Measurements from ENCODE around the gene OR2L8. TPM values are rescaled to one million over a fixed set of nuclear protein-coding genes. Genes with fewer than 3 reads are reported as not detected.

The OR2L8 gene
- total RNA-seq, 1 donor from 2014 or later = not detected

DNA sequence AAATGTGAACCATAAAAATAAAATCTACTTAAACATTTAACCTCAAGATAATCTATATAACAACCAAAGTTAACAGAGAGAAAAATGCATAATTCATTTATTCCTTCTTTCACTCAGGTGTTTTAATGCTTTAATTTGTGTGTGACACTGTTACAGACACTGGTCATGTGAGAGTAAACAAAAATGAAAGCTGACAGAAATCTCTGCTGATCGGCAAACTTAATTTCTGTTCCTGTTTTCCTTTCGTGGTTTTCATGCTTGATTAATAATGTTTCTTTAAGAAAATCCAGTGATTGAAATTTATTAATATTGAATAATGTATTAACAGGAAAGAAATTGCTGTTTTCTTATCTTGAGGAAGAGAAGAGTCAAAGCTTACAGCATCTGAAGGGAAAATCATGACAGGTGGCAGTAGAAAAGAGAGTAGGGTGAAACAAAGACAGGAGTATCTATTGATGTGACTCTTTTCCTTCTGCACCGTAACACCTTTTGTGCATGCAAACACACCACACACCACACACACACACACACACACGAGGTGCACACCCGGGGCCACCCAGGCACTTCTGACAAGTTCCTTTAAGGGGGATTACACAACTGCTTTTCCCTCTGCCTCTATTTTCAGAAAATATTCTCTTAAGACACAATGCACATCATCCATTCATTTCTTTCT lies 18.0 kb downstream of the OR2L8 start:
- DNase-seq (ENCODE audit: low read depth, low spot score) = no peak

DNA sequence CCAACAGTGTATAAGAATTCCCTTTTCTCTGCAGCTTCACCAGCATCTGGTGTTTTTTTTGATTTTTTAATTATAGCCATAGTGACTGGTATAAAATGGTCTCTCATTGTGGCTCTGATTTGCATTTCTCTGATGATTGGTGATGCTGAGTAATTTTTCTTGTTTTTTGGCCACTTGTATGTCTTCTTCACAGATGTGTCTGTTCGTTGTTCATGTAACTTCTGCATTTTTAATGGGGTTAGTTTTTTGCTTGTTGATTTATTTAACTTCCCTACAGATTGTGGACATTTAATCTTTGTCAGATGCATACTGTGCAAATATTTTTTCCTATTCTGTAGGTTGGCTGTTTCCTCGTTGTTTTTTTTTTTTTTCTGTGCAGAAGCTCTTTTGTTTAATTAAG lies 44.3 kb downstream of the OR2L8 start:
- DNase-seq (ENCODE audit: low read depth, low spot score) = no peak

DNA sequence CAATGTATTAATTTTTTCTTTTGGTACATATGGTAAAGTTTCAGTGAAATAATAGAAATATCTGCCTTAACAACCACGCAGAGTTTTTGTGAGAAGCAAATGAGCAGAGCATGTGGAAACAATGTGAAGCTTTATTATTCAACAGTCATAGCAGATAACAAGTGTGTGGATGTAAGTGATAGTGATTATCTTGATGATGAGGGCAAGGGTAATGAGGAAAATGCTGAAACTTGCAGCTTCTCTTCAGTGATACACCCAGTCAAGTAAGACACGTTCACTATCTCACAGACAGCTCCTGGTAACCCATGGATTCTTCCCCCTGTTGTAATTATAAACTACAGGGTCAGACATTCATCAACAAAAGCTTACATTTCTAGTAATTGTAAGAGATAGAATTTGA lies 50.2 kb downstream of the OR2L8 start:
- DNase-seq (ENCODE audit: low read depth, low spot score) = no peak

Other genes with a start within 250 kb of the OR2L8 start
- gene OR6F1, start 232.2 kb upstream of the OR2L8 start, total RNA-seq = not detected in 2 replicates
- gene OR14K1, start 210.2 kb upstream of the OR2L8 start, total RNA-seq = not detected in 2 replicates
- gene OR14A2, start 200.7 kb upstream of the OR2L8 start, total RNA-seq = not detected in 2 replicates
- gene OR1C1, start 188.3 kb upstream of the OR2L8 start, total RNA-seq = not detected in 2 replicates
- not detected in 2 replicates for gene OR14A16, start 124.7 kb upstream of the OR2L8 start, total RNA-seq
- not detected in 2 replicates for gene OR11L1, start 107.0 kb upstream of the OR2L8 start, total RNA-seq
- 0.11 and 0.66 TPM in 2 replicates for gene TRIM58, start 91.7 kb upstream of the OR2L8 start, total RNA-seq
- gene OR2W3, start 53.3 kb upstream of the OR2L8 start, total RNA-seq = 0.53 TPM in 1 of 2 replicates, not detected in the other
- gene OR2T8, start 28.6 kb upstream of the OR2L8 start, total RNA-seq = not detected in 2 replicates
- not detected in 2 replicates for gene OR2AJ1, start 24.0 kb upstream of the OR2L8 start, total RNA-seq
- not detected in 2 replicates for gene OR2AK2, start 16.4 kb downstream of the OR2L8 start, total RNA-seq
- not detected in 2 replicates for gene OR2L5, start 64.8 kb downstream of the OR2L8 start, total RNA-seq
- 0.07 TPM in 1 of 2 replicates, not detected in the other for gene OR2L2, start 81.2 kb downstream of the OR2L8 start, total RNA-seq
- gene OR2L3, start 98.0 kb downstream of the OR2L8 start, total RNA-seq = not detected in 2 replicates
- gene OR2L13, start 146.3 kb downstream of the OR2L8 start, total RNA-seq = not detected in 2 replicates
- gene OR2M5, start 196.3 kb downstream of the OR2L8 start, total RNA-seq = not detected in 2 replicates
- gene OR2M2, start 226.0 kb downstream of the OR2L8 start, total RNA-seq = not detected in 2 replicates
- gene OR2M3, start 248.4 kb downstream of the OR2L8 start, total RNA-seq = not detected in 2 replicates